Measurements from ENCODE around the gene SCTR.

Gene SCTR

DNA sequence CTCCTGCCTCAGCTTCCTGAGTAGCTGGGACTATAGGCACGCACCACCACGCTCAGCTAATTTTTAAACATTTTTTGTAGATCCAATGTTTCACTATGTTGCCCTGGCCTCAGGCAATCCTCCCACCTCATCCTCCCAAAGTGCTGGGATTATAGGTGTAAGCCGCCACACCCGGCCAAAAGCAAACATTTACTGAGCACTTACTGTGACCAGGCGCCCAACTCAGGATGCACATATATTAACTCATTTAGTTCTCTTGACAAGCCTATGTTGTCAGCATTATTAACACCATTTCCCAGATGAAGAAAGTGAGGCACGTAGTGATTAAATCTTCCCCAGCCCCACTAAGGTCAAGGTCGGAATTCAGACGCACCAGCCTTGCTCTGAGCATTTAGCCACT is 51.5 kb downstream of the SCTR start:
- DNase-seq, result no peak

- no peak for DNase-seq
Measured at GRCh38 chr2:119469661-119470297, 54.5 kb downstream of the SCTR start.

DNA sequence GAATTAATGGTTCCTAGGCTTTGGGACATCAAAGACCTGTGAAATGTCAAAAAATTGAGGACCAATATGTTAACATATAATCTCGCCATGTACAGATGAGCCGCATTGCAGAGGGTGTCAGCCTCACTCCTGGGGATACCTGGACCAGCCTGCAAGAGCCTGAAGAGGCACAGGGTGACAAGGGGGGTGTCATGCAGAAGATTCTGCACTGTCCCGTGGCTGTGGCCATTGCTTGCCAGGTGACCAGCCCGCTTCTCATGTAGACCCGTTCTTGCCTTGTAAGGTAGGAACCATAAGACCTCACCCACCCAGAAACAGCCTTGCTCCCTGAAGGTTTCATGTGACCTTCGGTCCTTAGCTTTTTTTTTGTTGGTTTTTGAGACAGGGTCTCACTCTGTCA is 55.2 kb downstream of the SCTR start:
- no peak for DNase-seq

DNA sequence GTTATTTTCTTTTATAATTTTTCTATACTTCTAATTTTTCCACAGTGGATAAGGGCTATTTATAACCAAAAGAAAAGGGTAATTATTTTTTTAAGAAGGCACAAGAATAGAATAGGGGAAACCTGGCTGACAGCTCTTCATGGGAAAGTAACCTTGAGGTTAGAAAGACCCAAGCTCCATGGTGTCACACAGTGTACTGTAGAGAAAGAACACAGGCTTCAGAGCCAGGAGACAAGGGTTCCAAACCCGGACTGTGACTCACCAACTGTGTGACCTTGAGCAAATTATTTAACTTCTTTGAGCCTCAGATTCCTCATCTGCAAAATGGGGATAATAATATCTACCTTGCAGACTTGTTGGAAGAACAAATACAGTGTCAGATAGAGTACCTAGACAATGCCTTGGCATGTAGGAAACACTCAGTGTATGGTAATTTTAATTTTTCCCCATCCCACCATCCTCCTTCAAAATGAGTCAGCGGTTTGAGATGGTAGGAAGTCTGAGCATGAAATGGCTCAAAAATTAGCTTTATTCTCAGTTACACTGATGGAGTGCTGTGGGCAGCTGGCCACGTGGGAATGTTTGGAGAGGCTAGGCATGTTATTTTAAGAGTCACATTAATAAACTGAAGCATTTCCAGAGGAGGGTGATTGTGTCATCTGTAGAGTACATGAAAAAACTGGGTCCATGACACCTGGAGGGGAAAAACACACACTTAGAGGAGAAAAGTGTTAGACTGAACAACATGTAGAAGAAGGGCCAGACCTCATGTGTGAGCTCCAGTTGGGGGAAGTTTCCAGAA is 55.9 kb downstream of the SCTR start:
- no peak for DNase-seq

DNA sequence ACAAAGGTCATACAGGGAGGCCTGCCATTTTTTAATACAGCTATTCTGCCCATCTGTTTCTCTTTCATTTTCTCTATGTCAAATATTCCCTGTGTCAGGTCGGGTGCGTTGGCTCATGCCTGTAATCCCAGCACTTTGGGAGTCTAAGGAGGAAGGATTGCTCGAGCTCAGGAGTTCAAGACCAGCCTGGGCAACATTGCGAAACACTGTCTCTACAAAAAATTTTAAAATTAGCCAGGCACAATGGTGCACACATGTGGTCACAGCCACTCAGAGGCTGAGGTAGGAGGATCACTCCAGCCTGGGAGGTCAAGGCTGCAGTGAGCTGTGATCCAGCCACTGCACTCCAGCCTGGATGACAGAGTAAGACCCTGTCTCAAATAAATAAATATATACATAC is 57.9 kb downstream of the SCTR start:
- no peak for DNase-seq

DNA sequence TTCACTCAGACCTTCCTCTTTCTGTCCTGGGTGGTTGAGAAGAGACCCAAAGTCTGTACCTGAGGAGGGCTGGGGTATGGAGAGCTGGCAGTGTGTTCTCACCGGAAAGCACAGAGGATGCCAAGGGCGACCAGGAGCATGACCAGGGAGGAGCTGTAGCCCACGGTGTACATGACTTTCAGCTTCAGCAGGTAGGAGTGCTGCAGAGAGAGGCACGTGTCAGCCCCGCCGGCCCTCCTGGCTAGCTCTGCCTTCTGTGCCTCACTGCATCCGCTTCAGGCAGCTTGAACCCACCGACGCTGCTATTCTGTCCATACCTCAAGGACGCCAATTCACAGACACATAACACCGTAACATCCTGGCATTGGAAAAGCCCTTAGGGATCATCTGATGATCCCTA is 58.6 kb downstream of the SCTR start:
- DNase-seq, result no peak

DNA sequence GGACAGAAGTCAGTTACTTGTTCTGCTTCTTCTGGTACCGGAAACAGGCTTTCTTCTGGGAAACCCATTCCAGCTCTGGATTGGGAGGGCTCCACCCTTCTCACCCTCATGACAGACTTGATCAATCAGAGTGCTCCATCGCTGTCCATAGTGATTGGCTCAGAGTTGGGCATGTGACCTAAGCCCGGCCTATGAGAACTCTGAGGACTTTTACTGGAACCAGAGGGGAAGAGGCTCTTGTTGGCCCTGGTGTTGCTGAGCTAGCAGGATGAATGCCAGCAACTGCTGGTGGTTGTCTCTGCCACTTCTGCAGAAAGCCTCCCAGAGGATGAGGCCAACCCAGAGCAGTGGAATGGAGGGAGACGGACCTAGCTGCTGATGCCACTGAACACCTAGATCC is 59.3 kb downstream of the SCTR start:
- no peak for DNase-seq

DNA sequence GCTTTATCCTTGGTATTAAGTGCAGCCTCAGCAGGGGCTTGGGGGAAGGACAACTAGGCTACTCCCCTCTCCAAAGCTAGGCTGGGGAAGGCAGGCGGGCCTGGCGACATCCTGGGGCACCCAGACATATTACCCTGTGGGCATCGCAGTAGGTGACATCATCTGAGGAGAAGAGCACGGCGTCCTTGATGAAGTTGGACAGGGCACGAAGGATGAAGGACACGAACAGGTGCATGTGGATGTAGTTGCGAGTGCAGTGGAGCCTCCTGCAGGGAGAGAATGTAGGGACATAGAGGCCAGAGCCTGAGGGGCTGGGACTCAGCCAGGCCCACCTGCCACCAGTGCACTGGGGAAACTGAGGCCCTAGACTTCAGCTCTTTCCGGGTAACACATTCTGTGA is 60.3 kb downstream of the SCTR start:
- no peak for DNase-seq

GRCh38 chr2:119463136-119463535 is 61.1 kb downstream of the SCTR start:
- no peak for DNase-seq

GRCh38 chr2:119462574-119462973 is 61.7 kb downstream of the SCTR start:
- DNase-seq, result no peak

DNA sequence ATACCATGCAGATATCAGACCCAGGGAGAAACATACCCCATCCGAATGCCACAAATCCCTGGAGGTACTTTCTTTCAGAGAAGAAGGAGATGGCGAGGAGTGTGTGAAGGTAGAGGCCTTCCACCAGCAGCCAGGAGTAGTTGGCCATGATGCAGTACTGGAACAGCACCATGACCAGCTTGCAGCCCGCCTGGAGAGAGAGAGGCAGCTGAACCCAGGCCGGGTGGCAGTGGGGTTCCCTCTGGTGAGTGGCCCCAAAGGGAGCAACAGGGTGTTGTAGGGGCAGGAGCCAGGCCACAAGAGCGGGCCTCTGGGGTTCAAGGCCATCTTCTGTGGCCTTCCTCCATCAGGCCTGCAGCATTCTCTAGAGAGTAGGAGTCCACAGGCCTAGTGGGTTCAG is 62.5 kb downstream of the SCTR start:
- no peak for DNase-seq

GRCh38 chr2:119460076-119460475 is 64.2 kb downstream of the SCTR start:
- DNase-seq, result no peak

DNA sequence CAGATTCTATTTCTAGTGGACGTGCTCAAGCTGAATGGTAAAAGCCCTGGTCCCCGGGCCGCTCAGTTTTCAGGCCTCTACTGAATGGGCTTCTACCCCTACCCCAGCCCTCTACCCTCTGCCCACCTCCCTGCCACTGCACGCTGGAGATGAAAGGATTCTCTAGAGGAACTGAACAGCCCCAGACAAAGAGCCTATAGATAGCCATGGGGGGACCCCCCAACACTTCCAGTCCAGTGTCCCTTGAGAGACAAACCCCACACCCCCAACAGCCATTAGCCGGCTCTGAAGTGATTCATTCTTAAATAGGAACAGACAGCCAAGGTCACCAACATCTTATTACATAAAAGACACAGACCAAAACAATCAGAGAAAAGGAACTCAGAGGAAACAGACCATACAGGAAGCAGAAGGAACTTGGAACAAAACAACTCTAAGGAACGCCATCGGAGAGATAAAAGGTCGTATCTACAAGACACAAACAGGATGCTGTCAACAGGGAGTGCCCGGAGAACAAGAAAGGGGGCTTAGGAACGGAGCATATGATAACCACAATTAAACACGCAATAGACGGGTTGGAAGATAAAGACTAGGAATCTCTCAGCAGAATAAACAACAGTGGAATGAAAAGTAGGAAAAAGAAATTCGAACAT is 69.1 kb downstream of the SCTR start:
- no peak for DNase-seq

- no peak for DNase-seq
Measured at GRCh38 chr2:119453972-119454593, 70.2 kb downstream of the SCTR start.

DNA sequence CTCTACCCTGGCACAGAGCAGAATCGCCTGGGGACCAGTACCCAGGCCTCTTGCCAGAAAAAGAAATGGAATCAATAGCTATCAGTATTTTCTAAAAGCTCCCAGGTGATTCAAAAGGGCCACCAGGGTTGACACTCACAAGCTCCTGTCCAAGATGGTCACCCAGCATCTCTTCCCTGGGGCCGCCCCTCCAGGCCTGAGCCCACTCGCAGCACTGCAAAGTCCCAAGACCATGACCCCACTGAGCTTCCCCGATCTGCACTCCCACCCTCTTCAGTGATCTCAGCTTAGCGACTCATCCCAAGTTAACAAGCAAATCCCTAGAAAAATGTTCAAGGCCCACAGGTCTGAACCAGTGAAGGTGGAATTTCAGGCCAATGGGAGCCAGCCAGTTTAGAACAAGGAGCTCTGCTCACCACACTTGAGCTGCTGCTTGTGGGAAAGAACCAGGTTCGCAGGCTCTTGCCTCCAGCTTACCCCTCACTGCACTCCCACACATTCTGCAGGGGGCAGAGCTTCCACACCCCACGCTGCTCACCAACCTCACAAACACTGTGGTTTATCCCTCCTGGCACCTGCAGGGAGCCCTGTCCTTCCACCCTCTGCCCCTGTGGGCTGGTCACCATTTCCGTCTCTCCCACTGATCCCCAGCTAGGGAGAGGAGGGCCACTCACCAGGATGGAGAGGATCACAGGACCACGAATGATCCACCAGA is 72.8 kb downstream of the SCTR start:
- DNase-seq, result no peak

DNA sequence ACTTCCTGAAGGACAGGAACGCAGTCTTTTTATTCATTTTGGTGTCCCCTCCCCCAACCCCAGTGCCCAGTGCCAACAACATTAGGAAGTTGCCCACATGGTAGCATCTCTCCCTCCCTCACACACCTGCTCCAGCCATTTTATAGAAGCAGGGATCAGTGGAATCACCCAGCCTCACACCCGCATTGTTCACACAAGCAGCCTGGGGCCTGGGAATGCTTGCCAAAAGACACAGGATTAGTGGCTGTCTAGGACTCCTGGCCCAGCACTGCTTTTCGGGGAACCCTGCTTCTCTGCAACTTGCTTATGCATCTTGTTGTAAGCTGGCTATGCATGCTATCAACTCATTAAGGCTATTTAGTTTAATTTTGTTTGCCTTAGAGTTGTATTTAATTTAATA is 74.8 kb downstream of the SCTR start:
- DNase-seq, result no peak

DNA sequence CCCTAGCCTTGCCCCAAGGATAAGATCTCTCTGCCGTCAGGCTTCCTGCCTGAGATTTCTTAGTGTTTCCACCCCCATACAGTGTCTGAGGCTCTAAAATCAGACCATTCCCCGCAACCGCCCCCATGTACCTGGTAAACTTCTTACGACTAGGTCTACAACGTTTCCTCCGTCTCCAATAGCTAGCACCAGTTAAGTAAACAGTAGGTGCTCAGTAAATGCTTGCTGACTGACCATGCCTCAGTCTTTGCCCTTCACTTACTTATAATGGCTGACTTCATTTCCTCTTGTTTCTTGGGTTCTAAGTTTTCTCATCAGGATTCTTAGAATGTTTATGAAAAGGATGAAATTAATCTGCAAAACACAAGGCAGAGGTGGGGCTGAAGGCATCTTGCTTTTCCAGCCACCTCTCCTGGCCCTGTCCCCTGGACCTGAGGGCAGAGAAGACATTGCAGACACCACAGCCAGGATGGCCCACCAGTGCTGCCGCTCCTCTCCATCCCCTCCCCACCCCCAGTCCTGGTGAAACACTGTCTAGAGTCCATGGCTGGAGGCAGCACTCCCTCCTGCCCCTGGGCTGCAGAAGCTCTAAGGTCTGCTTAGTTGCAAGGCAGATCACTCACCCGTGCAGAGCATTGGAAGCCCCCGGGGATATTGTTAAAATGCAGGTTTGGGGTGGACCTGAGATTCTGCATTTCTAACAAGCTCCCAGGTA is 75.7 kb downstream of the SCTR start:
- DNase-seq, result no peak

DNA sequence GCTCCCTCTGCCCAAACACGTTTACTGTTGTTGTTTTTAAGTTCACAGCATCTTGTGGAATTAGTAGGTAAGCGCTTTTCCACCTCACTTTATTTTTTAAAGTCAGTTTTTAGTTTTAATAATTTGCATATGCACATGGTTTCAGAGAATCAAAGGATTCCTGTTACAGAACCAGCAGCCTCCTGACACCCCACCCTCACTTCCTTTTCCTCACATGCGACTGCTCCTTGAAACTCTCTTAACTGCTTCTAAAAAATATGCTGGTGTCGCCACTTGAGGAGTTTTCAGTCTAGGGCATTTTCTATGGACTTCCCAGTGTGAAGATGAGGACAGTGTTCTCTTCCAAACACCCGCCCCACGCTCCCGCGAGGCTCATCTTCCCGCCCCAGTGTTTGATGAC is 78.2 kb downstream of the SCTR start:
- DNase-seq, result no peak

- no peak for DNase-seq
Measured at GRCh38 chr2:119442850-119443249, 81.4 kb downstream of the SCTR start.

DNA sequence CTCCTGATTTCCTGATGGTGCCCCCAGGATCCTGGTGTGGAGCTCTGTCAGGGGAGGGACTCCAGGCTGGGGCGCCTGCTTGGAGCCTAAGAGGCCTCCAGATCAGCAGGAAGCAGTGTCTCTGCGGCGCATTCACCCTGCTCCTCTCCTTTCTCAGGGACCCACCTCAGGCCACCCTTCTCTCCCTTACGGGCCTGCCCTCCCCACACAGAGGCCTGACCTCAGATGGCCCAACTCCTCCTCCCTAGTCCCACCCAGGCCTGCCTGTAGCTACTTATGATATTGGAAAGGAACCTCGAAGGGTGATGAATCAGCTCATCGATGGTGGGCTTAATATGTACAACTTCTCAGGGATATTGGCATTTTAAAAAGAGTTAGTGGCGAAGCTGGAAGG is 82.1 kb downstream of the SCTR start:
- DNase-seq, result no peak

GRCh38 chr2:119441376-119442225 is 82.7 kb downstream of the SCTR start:
- no peak for DNase-seq

All from CD4-positive, alpha-beta T cell treated with Interleukin-6 for 4 hours (primary cell).